Fibroblast of lung (primary cell): ENCODE measurements around the gene PCDHA11. TPM values are rescaled to one million over a fixed set of nuclear protein-coding genes. Genes with fewer than 3 reads are reported as not detected.
"Not testable (repeated sequence)": the region's sequence is repeated elsewhere in the genome, so short reads cannot be mapped to it uniquely, and the experiment has no call there.

Experiments used
- DNase-seq, 2 donors: peaks; one replicate each; pipeline versions ENCODE4 v3.0.0 to v3.0.0-alpha.2; 2010; ENCODE audit warnings: low read depth in 2 of 2
- H2AFZ ChIP-seq: 2 replicates; pipeline ENCODE4 v1.5.1; 2012; ENCODE audit warnings: low read length, control low read depth, inconsistent platforms
- H3K27ac ChIP-seq: 2 replicates; pipeline ENCODE4 v1.5.1; 2011; ENCODE audit warnings: low read length, control low read depth; ENCODE audit not compliant: insufficient read depth
- H3K27me3 ChIP-seq: 2 replicates; pipeline ENCODE4 v1.5.1; 2011; ENCODE audit warnings: mild to moderate bottlenecking, low read length; ENCODE audit not compliant: control insufficient read depth, insufficient read depth
- H3K36me3 ChIP-seq: 2 replicates; pipeline ENCODE4 v1.5.1; 2011; ENCODE audit warnings: low read length; ENCODE audit not compliant: control insufficient read depth, insufficient read depth
- H3K4me1 ChIP-seq: 2 replicates; pipeline ENCODE4 v1.5.1; 2011; ENCODE audit warnings: low read length; ENCODE audit not compliant: control insufficient read depth, insufficient read depth; ENCODE audit errors: extremely low read depth
- H3K4me2 ChIP-seq: 2 replicates; pipeline ENCODE4 v1.5.1; 2011; ENCODE audit warnings: low read length, control low read depth; ENCODE audit not compliant: insufficient read depth; ENCODE audit errors: extremely low read depth
- H3K4me3 ChIP-seq, 4 experiments: fragments of 200-600 bp in 1 of 4; sonication (generic) in 1 of 4; replicated peaks in 1 of 4; 2 replicates each; pipeline ENCODE4 v1.5.1; 2011 to 2016; ENCODE audit warnings: low read length in 4 of 4, low read depth in 3 of 4, mild to moderate bottlenecking in 3 of 4, control low read depth in 2 of 4, inconsistent platforms in 1 of 4, mixed read lengths in 1 of 4; ENCODE audit not compliant: insufficient read depth in 1 of 4; ENCODE audit errors: control extremely low read depth in 1 of 4
- H3K79me2 ChIP-seq: 2 replicates; pipeline ENCODE4 v1.5.1; 2012; ENCODE audit warnings: mild to moderate bottlenecking, low read length, inconsistent platforms; ENCODE audit not compliant: control insufficient read depth, insufficient read depth
- H3K9ac ChIP-seq: 2 replicates; pipeline ENCODE4 v1.5.1; 2011; ENCODE audit warnings: mild to moderate bottlenecking, low read length, control low read depth; ENCODE audit not compliant: insufficient read depth
- H3K9me3 ChIP-seq: 2 replicates; pipeline ENCODE4 v1.5.1; 2012; ENCODE audit warnings: low read depth, low read length; ENCODE audit not compliant: control insufficient read depth, insufficient read depth
- H4K20me1 ChIP-seq: 2 replicates; pipeline ENCODE4 v1.5.1; 2011; ENCODE audit warnings: low read length; ENCODE audit not compliant: control insufficient read depth, insufficient read depth; ENCODE audit errors: extremely low read depth
- EZH2 ChIP-seq: IDR thresholded peaks from 2 replicates; pipeline ENCODE4 v1.5.1; 2012; ENCODE audit warnings: low read length, control low read depth, mild to moderate bottlenecking; ENCODE audit errors: missing control alignments
- polyA plus RNA-seq, 2 donors: library from polyadenylated mRNA; depleted of rRNA in 1 of 2; stranded (reverse) in 1 of 2; unstranded in 1 of 2; fragments of >200 nt; gene quantifications; 2 replicates each; pipeline ENCODE4 v1.2.1, GENCODE V29; 2011 to 2012; ENCODE audit warnings: missing spikeins in 1 of 2
- total RNA-seq: library from RNA; depleted of rRNA; stranded (reverse); fragments of >200 nt; gene quantifications from 2 replicates; pipeline ENCODE4 v1.2.1, GENCODE V29; 2014
- TF ChIP-seq, protein P1 (sequence below), 2 donors: IDR thresholded peaks in 1 of 2; conservative IDR thresholded peaks in 1 of 2; 1 replicate in 1 of 2; 2 replicates in 1 of 2; pipeline ENCODE4 v1.5.1; 2011 to 2012; ENCODE audit warnings: low read length in 2 of 2, control low read depth in 1 of 2, inconsistent platforms in 1 of 2, low read depth in 1 of 2, mild to moderate bottlenecking in 1 of 2

PCDHA11 gene
- total and polyA plus RNA-seq, 2 donors (not counting 1 experiment from before 2014, with no cell fraction given): 0.15 to 0.66 TPM

DNA sequence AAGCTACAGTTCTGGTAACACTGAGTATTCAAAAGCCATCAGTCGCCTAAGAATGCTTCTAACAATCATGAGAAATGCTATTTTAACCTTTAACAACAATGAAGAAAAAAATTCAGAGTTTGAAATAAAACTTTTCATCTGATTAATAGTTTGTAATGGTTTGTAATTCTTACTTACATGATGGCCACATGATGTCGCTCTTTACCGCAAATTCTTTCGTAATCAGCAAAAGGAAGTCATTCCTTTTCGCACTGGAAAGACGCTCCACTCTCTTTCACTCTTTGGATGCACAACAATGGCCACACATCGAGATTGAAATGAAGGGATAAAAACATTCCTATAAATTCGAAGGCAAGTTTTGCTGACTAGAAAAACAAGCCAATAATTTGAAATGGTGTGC is 34.8 kb upstream of the PCDHA11 start, which contains the start of gene PCDHA7:
Gene PCDHA7, plus strand, starts transcription at position 277 of the 400 bp plus-strand sequence. Its CDS starts 115 bp downstream, at position 392.
- Histone ChIP-seq H3K27ac (no peak within 1 kb of the TSS), H3K4me3 (peak within 1 kb of the TSS in 2 of 4 experiments; percentile 16 to 43), H4K20me1 (no peaks in the 10 kb centered on the region), H3K36me3 (no peaks in the 10 kb centered on the region), H3K4me1 (no peaks in the 10 kb centered on the region), H3K9ac (no peak within 1 kb of the TSS), H2AFZ (peak within 1 kb of the TSS; percentile 29), H3K79me2 (no peaks in the 10 kb centered on the region), H3K9me3 (no peaks in the 10 kb centered on the region), H3K4me2 (no peak within 1 kb of the TSS), H3K27me3 (no peaks in the 10 kb centered on the region)
- peak; percentile 14 to 32 for DNase-seq
- TF ChIP-seq, protein P1, sequence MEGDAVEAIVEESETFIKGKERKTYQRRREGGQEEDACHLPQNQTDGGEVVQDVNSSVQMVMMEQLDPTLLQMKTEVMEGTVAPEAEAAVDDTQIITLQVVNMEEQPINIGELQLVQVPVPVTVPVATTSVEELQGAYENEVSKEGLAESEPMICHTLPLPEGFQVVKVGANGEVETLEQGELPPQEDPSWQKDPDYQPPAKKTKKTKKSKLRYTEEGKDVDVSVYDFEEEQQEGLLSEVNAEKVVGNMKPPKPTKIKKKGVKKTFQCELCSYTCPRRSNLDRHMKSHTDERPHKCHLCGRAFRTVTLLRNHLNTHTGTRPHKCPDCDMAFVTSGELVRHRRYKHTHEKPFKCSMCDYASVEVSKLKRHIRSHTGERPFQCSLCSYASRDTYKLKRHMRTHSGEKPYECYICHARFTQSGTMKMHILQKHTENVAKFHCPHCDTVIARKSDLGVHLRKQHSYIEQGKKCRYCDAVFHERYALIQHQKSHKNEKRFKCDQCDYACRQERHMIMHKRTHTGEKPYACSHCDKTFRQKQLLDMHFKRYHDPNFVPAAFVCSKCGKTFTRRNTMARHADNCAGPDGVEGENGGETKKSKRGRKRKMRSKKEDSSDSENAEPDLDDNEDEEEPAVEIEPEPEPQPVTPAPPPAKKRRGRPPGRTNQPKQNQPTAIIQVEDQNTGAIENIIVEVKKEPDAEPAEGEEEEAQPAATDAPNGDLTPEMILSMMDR (conservative IDR thresholded peaks at IDR 0.05 in 1 of 2, IDR thresholded peaks at IDR 0.05 in 1 of 2; ENCODE audit: low read depth in 1 of 2, low read length in 2 of 2): peak in 1 of 2 donors; percentile 1
- TF ChIP-seq EZH2: no peak

DNA sequence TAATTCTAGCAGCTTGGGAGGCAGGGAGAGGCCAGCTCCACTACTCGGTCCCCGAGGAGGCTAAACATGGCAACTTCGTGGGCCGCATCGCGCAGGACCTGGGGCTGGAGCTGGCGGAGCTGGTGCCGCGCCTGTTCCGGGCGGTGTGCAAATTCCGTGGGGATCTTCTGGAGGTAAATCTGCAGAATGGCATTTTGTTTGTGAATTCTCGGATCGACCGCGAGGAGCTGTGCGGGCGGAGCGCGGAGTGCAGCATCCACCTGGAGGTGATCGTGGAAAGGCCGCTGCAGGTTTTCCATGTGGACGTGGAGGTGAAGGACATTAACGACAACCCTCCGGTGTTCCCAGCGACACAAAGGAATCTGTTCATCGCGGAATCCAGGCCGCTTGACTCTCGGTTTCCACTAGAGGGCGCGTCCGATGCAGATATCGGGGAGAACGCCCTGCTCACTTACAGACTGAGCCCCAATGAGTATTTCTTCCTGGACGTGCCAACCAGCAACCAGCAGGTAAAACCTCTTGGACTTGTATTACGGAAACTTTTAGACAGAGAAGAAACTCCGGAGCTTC is 34.2 kb upstream of the PCDHA11 start:
- not testable (repeated sequence) for H3K36me3 ChIP-seq, H3K4me1 ChIP-seq, H3K9ac ChIP-seq, H3K9me3 ChIP-seq, DNase-seq, H4K20me1 ChIP-seq, H3K79me2 ChIP-seq, H3K27me3 ChIP-seq, H3K27ac ChIP-seq, H3K4me2 ChIP-seq
- Histone ChIP-seq H2AFZ (peak overlapping the region; percentile 29), H3K4me3 (peak overlapping the region in 2 of 4 experiments; percentile 16 to 43)

DNA sequence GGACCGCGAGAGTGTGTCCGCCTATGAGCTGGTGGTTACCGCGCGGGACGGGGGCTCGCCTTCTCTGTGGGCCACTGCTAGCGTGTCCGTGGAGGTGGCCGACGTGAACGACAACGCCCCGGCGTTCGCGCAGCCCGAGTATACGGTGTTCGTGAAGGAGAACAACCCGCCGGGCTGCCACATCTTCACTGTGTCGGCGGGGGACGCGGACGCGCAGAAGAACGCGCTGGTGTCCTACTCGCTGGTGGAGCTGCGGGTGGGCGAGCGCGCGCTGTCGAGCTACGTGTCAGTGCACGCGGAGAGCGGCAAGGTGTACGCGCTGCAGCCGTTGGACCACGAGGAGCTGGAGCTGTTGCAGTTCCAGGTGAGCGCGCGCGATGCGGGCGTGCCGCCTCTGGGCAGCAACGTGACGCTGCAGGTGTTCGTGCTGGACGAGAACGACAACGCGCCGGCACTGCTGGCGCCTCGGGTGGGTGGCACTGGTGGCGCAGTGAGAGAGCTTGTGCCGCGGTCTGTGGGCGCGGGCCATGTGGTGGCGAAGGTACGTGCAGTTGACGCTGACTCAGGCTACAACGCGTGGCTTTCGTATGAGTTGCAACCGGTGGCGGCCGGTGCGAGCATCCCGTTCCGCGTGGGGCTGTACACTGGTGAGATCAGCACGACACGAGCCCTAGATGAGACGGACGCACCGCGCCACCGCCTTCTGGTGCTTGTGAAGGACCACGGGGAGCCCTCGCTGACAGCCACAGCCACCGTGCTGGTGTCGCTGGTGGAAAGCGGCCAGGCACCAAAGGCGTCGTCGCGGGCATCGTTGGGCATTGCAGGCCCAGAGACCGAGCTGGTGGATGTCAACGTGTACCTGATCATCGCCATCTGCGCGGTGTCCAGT is 32.9 kb upstream of the PCDHA11 start:
- Histone ChIP-seq H3K27me3 (no peaks in the 10 kb centered on the region), H4K20me1 (no peaks in the 10 kb centered on the region), H3K9me3 (no peaks in the 10 kb centered on the region), H3K4me2 (no peak overlapping the region), H3K9ac (no peak overlapping the region), H2AFZ (no peak overlapping the region), H3K27ac (no peak overlapping the region), H3K36me3 (no peaks in the 10 kb centered on the region), H3K4me1 (no peaks in the 10 kb centered on the region), H3K79me2 (no peaks in the 10 kb centered on the region), H3K4me3 (no peak overlapping the region)
- TF ChIP-seq, protein P1 (conservative IDR thresholded peaks at IDR 0.05 in 1 of 2, IDR thresholded peaks at IDR 0.05 in 1 of 2; ENCODE audit: low read depth in 1 of 2, low read length in 2 of 2): no peak
- TF ChIP-seq EZH2: no peak
- no peak for DNase-seq
